ENCODE results near the gene LHX1. TPM values are rescaled to one million over a fixed set of nuclear protein-coding genes. Genes with fewer than 3 reads are reported as not detected.
A peak's percentile ranks its signal among the peaks of the same experiment; 100 is the strongest.

Gene LHX1
- total and polyA plus RNA-seq, 2 of the 8 experiments (the other 6 are each of a cell fraction or from before 2014, with no cell fraction given): 0.26 to 0.93 TPM

DNA sequence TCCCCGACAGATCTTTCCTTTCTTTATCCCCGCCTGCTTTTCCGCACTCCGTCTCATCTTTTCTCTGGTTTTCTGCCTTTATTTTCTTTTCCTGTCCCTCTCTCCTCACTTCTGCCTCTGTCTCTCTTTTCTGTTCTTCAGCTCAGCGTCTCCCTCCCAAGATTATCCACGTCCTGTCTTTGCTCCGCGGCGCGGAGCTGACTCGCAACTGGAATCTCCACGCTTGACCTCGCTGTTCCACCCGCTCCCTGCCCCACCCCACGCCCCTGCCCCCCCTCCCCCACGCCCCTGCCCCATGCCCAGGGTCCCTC is 4.9 kb upstream of the LHX1 start:
- H3K27me3 ChIP-seq (replicated peaks in 1 of 4; ENCODE audit: control insufficient read depth in 3 of 4, extremely low read depth in 1 of 4, insufficient read depth in 3 of 4, low read length in 3 of 4): peaks cover 64 to 96% (median 86%) of the 10 kb centered on the region in 4 experiments
- ChIA-PET POLR2A (ENCODE audit: partially characterized antibody) (interaction anchor here (1.5 to 5.5 kb wide), 2 partner anchors 9 to 11 kb away, joined by 4 to 45 read pairs; no protein-coding TSS in a partner anchor), CTCF (ENCODE audit: partially characterized antibody) (interaction anchor here (0.8 to 2.4 kb wide), 4 partner anchors 9 to 177 kb away, joined by 3 to 9 read pairs (median 4); no protein-coding TSS in a partner anchor)
- no peak overlapping the region for H2BK12ac ChIP-seq (ENCODE audit: low read depth, low read length)
- no peak overlapping the region for H3K27ac ChIP-seq (ENCODE audit: low read depth, low read length)
- no peak overlapping the region for H2AFZ ChIP-seq (ENCODE audit: low read length)
- H3K4ac ChIP-seq (replicated peaks; ENCODE audit: insufficient read length, low read depth, low read length): no peak overlapping the region
- 2% methylated on average over 4 of the region's 16 CpGs; no CpG with 5 or more reads in 1 of the 2 experiments for WGBS, 2 experiments (ENCODE audit: extremely low coverage in 1 of 2, insufficient coverage in 1 of 2, insufficient read length in 1 of 2, insufficient replicate concordance in 2 of 2, low coverage in 1 of 2, low lambda C conversion rate in 2 of 2, missing lambda C conversion rate in 1 of 2)
- H4K20me1 ChIP-seq (replicated peaks in 1 of 2; ENCODE audit: control insufficient read depth in 1 of 2, insufficient read depth in 2 of 2, low read length in 2 of 2): peaks cover 6 to 11% of the 10 kb centered on the region in 2 experiments
- H3K9ac ChIP-seq (replicated peaks in 1 of 4; ENCODE audit: extremely low read depth in 1 of 4, low read depth in 3 of 4, low read length in 3 of 4): no peak overlapping the region
- H3K36me3 ChIP-seq (ENCODE audit: control insufficient read depth in 2 of 4, insufficient read depth in 4 of 4, low read length in 3 of 4): peaks cover 0 to 2% (median 0%) of the 10 kb centered on the region in 4 experiments; a peak in 1 of 8 replicates
- H2BK20ac ChIP-seq (ENCODE audit: low read length): no peak overlapping the region
- no peak overlapping the region for H2BK15ac ChIP-seq (ENCODE audit: low read length)
- H3K79me1 ChIP-seq (ENCODE audit: low read depth, low read length): no peaks in the 10 kb centered on the region
- H4K8ac ChIP-seq (ENCODE audit: extremely low read depth, insufficient read depth, low read length): no peak overlapping the region
- no peaks in the 10 kb centered on the region for H3K79me2 ChIP-seq (ENCODE audit: control insufficient read depth in 1 of 2, insufficient read depth in 2 of 2, low read length in 2 of 2)
- H4K5ac ChIP-seq (ENCODE audit: insufficient read length, low read depth, low read length): no peak overlapping the region
- FAIRE-seq (no peak), DNase-seq (ENCODE audit: low read depth in 1 of 2, low spot score in 2 of 2) (no peak)
- peaks cover 19 to 76% (median 44%) of the 10 kb centered on the region in 4 experiments for H3K4me1 ChIP-seq (replicated peaks in 1 of 4; ENCODE audit: control insufficient read depth in 3 of 4, insufficient read depth in 4 of 4, low read length in 3 of 4)
- no peak overlapping the region for H3K14ac ChIP-seq (ENCODE audit: insufficient read length)
- H2AK5ac ChIP-seq (ENCODE audit: low read depth, low read length): peak overlapping the region; percentile 4; the same call in 1 of the 2 replicates
- no peak overlapping the region for H3K18ac ChIP-seq (ENCODE audit: extremely low read depth, low read length)
- H3K23ac ChIP-seq (ENCODE audit: insufficient read length): no peak overlapping the region
- TF ChIP-seq ZNF274 (IDR thresholded peaks at IDR 0.05; ENCODE audit: borderline replicate concordance, extremely low read depth, low read length) (no peak), POLR2AphosphoS5 (IDR thresholded peaks at IDR 0.05; ENCODE audit: low read depth, low read length) (no peak), CREB1 (IDR thresholded peaks at IDR 0.05) (no peak), TCF12 (IDR thresholded peaks at IDR 0.05; ENCODE audit: low read depth, low read length) (no peak), HDAC2 (IDR thresholded peaks at IDR 0.05; ENCODE audit: borderline replicate concordance in 1 of 2, low read depth in 2 of 2, low read length in 2 of 2) (no peak), POLR2A (IDR thresholded peaks at IDR 0.05; ENCODE audit: control extremely low read depth in 1 of 2, low read depth in 2 of 2, low read length in 2 of 2) (no peak), SUZ12 (IDR thresholded peaks at IDR 0.05; ENCODE audit: low read length) (no peak; the same call in 1 of the 2 replicates), RNF2 (IDR thresholded peaks at IDR 0.05; ENCODE audit: borderline replicate concordance, low read depth, low read length, missing control alignments, poor library complexity, severe bottlenecking) (peak; percentile 21)
- no peak overlapping the region for H2BK5ac ChIP-seq (ENCODE audit: low read depth, low read length)
- peaks cover 28% of the 10 kb centered on the region; the same call in 1 of the 2 replicates for H3K23me2 ChIP-seq (ENCODE audit: low read depth, low read length)
- H3K4me3 ChIP-seq (ENCODE audit: extremely low read depth in 1 of 4, insufficient read depth in 2 of 4, low read depth in 3 of 4, low read length in 4 of 4): peak overlapping the region in 1 of 4 experiments; percentile 74; a peak in 3 of 8 replicates
- no peak overlapping the region for H2BK120ac ChIP-seq (replicated peaks; ENCODE audit: low read depth, low read length)
- H3K56ac ChIP-seq (replicated peaks; ENCODE audit: insufficient read length, low read depth, low read length): no peak overlapping the region
- H3K9me3 ChIP-seq (ENCODE audit: insufficient read depth in 2 of 2, low read depth in 1 of 2, low read length in 1 of 2): no peaks in the 10 kb centered on the region
- H4K91ac ChIP-seq (replicated peaks; ENCODE audit: insufficient read length, low read length): no peak overlapping the region
- peak overlapping the region; percentile 42 to 88; a peak in 3 of 4 replicates for H3K4me2 ChIP-seq (ENCODE audit: insufficient read depth in 1 of 2, low read depth in 2 of 2, low read length in 2 of 2)

Data from H1 (cell line).